Measurements from ENCODE around the gene ZFR. TPM values are rescaled to one million over a fixed set of nuclear protein-coding genes. Genes with fewer than 3 reads are reported as not detected.

Gene ZFR
- total RNA-seq, 4 donors from 2014 or later: 35.6 to 64.1 (median 57.4) TPM

DNA sequence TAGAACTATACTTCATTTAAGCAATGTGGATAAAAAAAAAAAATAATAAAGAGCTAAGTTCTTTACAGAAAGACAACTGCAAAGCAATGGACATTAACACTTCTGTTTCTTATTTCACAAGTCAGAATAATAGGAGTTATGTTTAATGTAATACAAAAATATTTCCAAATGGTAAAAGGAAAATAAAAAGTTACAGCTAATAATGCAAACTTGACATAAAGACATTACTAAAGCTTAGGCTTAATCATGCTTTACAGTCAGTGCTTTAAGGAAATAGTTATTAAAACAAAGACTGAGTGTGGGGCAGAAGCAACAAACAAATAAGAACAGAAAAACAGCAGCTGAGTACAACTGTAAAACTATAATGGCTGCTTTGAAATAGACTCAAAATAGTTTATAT lies 56.7 kb downstream of the ZFR start:
- Histone ChIP-seq H3K27ac (peak overlapping the region in 2 of 4 donors; percentile 15 to 47), H3K4me3 (no peak overlapping the region)
- intact Hi-C loops (cut with DNase I; ENCODE audit: low total_unique reads): no loop called here

DNA sequence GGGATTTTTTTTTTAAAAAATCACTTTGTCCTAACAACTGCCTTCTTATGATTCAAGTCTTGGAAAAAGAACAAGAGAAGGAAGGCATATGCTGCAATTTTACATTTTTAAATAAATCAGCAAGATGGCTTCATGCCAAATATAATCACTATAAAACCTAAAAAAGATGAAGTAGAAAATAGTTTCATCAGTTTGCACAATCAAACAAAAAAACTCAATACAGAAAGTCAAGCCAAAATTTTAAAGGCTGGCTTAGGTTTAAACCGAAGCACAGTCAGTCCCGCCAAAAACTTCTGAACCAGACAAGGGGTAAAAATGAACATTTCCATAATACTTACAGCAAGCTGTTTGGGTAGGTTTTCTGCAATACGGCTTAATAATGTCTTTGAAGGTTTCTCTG lies 57.3 kb downstream of the ZFR start:
- H3K9me3 ChIP-seq: no peaks in the 10 kb centered on the region
- peak overlapping the region in 1 of 4 donors; percentile 15 for H3K27ac ChIP-seq
- 79 to 80% methylated on average over 3 of the region's 3 CpGs for WGBS, 2 donors (ENCODE audit: low coverage in 1 of 2)
- in situ Hi-C loops (cut with MboI; ENCODE audit: low pct_ligation_motif_present in 1 of 4, low pct_unique_long_range_greater_than_20kb in 1 of 4, low sequenced_read_pairs in 3 of 4) (no loop called here), intact Hi-C loops (cut with DNase I; ENCODE audit: low total_unique reads) (no loop called here)
- peaks cover 0 to 10% (median 0%) of the 10 kb centered on the region in 4 donors for H3K4me1 ChIP-seq
- no peak for DNase-seq
- no peaks in the 10 kb centered on the region for H3K27me3 ChIP-seq
- no peak overlapping the region for H3K4me3 ChIP-seq
- TF ChIP-seq POLR2AphosphoS5 (IDR thresholded peaks at IDR 0.05) (no peak), POLR2A (IDR thresholded peaks at IDR 0.05) (no peak), EP300 (IDR thresholded peaks at IDR 0.05; ENCODE audit: low read depth) (no peak)
- TF ChIP-seq, protein P1, sequence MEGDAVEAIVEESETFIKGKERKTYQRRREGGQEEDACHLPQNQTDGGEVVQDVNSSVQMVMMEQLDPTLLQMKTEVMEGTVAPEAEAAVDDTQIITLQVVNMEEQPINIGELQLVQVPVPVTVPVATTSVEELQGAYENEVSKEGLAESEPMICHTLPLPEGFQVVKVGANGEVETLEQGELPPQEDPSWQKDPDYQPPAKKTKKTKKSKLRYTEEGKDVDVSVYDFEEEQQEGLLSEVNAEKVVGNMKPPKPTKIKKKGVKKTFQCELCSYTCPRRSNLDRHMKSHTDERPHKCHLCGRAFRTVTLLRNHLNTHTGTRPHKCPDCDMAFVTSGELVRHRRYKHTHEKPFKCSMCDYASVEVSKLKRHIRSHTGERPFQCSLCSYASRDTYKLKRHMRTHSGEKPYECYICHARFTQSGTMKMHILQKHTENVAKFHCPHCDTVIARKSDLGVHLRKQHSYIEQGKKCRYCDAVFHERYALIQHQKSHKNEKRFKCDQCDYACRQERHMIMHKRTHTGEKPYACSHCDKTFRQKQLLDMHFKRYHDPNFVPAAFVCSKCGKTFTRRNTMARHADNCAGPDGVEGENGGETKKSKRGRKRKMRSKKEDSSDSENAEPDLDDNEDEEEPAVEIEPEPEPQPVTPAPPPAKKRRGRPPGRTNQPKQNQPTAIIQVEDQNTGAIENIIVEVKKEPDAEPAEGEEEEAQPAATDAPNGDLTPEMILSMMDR (IDR thresholded peaks at IDR 0.05): no peak
- H3K36me3 ChIP-seq: peaks cover 0 to 64% (median 27%) of the 10 kb centered on the region in 4 donors

More for the DNA sequence above, 56.7 kb downstream of the ZFR start:
- no peaks in the 10 kb centered on the region for H3K9me3 ChIP-seq
- in situ Hi-C loops (cut with MboI; ENCODE audit: low pct_ligation_motif_present in 1 of 4, low pct_unique_long_range_greater_than_20kb in 1 of 4, low sequenced_read_pairs in 3 of 4): no loop called here
- H3K4me1 ChIP-seq: peaks cover 0 to 10% (median 0%) of the 10 kb centered on the region in 4 donors
- no peaks in the 10 kb centered on the region for H3K27me3 ChIP-seq
- no peak for DNase-seq
- peaks cover 0 to 60% (median 29%) of the 10 kb centered on the region in 4 donors for H3K36me3 ChIP-seq
- TF ChIP-seq POLR2AphosphoS5 (IDR thresholded peaks at IDR 0.05) (no peak), EP300 (IDR thresholded peaks at IDR 0.05; ENCODE audit: low read depth) (no peak), POLR2A (IDR thresholded peaks at IDR 0.05) (no peak)
- TF ChIP-seq, protein P1 (IDR thresholded peaks at IDR 0.05): no peak

DNA sequence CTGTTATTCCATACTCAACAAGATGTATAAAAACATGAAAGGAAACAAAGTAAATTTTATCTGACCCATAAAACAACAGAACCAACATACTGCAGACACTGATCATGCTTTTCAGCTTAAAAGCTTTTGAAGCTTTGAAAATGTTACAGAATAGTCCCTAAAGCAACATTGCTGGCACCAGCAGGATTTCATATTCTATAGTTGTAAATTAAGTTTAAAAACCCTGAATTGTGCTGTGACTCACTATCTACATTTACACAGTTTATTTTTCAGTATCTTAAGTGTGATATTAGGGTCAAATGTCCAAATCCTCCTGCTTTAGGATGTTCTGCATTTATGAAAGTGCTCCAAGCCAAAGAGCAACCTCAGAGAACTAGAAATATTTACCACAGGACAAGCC lies 59.9 kb downstream of the ZFR start:
- Histone ChIP-seq H3K4me3 (no peak overlapping the region), H3K36me3 (peaks cover 0 to 66% (median 28%) of the 10 kb centered on the region in 4 donors), H3K9me3 (no peaks in the 10 kb centered on the region), H3K27ac (no peak overlapping the region), H3K27me3 (no peaks in the 10 kb centered on the region), H3K4me1 (peaks cover 0 to 10% (median 0%) of the 10 kb centered on the region in 4 donors)
- TF ChIP-seq EP300 (IDR thresholded peaks at IDR 0.05; ENCODE audit: low read depth) (no peak), POLR2AphosphoS5 (IDR thresholded peaks at IDR 0.05) (no peak), POLR2A (IDR thresholded peaks at IDR 0.05) (no peak)
- TF ChIP-seq, protein P1 (IDR thresholded peaks at IDR 0.05): no peak
- DNase-seq: no peak
- intact Hi-C loops (cut with DNase I; ENCODE audit: low total_unique reads) (no loop called here), in situ Hi-C loops (cut with MboI; ENCODE audit: low pct_ligation_motif_present in 1 of 4, low pct_unique_long_range_greater_than_20kb in 1 of 4, low sequenced_read_pairs in 3 of 4) (no loop called here)

DNA sequence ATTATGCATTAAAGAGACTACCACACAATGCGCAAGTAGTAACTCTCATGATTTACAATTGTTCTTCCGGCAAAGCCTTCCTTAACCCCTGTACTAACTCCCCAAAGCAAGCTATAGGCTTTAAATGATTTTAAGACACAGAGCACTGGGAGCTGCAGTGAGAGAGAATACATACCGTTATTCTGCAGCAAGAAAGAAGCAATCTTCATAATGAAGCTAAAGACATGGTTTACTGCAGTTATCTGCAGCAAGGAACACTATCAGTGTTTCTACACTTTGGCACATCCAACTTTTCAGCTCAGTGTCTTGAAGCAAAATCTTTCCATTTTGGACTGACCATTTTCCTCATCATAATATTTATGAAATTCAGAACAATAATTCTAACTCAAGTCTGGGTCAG lies 61.0 kb downstream of the ZFR start:
- peaks cover 0 to 62% (median 26%) of the 10 kb centered on the region in 4 donors for H3K36me3 ChIP-seq

More for the DNA sequence above, 61.0 kb downstream of the ZFR start:
- Histone ChIP-seq H3K27me3 (no peaks in the 10 kb centered on the region), H3K4me1 (peaks cover 0 to 7% (median 0%) of the 10 kb centered on the region in 4 donors), H3K27ac (no peak overlapping the region), H3K9me3 (no peaks in the 10 kb centered on the region), H3K4me3 (no peak overlapping the region)
- TF ChIP-seq POLR2AphosphoS5 (IDR thresholded peaks at IDR 0.05): no peak
- no peak for TF ChIP-seq POLR2A (IDR thresholded peaks at IDR 0.05)
- TF ChIP-seq, protein P1 (IDR thresholded peaks at IDR 0.05): no peak
- TF ChIP-seq EP300 (IDR thresholded peaks at IDR 0.05; ENCODE audit: low read depth): no peak
- intact Hi-C loops (cut with DNase I; ENCODE audit: low total_unique reads) (no loop called here), in situ Hi-C loops (cut with MboI; ENCODE audit: low pct_ligation_motif_present in 1 of 4, low pct_unique_long_range_greater_than_20kb in 1 of 4, low sequenced_read_pairs in 3 of 4) (no loop called here)
- WGBS, 2 donors (ENCODE audit: low coverage in 1 of 2): 89 to 97% methylated on average over 3 of the region's 3 CpGs
- DNase-seq: no peak
